NCI-H1694 (cell line): ENCODE results near the gene TTC4.
A peak's percentile ranks its signal among the peaks of the same experiment; 100 is the strongest.

ENCODE experiments used
- DNase-seq: peaks from one replicate; lab custom pipeline; 2025; lab: John Stamatoyannopoulos, UW

Gene TTC4

DNA sequence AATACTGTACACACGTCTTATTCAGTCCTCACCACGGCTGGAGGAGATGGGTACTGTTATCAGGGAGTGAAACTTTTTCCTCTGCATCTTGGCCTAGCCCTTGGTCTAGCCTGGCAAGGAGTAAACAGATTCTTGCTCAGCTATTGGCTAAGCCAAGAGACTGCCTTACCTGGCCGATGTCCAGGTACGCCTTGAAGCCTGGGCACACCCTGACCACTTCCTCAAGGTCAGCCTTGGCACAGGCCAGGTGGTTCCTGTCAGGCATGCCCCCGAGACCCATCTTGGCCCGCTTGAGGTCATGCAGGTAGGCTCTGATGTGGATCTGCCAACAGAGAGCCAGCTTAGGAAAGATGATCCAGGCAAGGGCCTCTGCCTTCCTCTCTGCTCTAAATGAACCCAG, 66.5 kb downstream of the TTC4 start:
- no peak for DNase-seq

GRCh38 chr1:54782588-54782987, 66.9 kb downstream of the TTC4 start:
- DNase-seq = no peak

- DNase-seq = no peak
These were observed 68.4 kb downstream of the TTC4 start for GRCh38 chr1:54784066-54784465.

DNA sequence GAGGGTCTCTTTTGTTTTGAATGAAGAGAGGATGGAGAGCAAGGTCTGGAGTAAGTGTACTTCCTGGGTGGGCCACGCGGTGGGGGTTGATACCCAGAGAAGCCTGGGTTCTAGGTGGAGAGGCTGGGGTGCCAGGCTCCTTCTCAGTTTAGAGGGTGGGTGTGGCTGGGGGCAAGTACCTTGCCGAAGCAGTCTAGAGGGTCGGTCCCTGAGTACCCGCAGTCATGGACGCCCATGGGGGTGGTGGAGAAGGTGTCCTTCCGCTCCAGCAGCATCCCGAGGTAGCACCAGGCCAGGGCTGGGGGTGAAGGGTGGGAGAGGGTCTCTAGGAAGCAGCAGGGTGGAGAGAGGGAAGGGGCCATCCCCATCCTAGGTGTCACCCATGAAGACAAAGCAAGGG, 71.1 kb downstream of the TTC4 start:
- DNase-seq = no peak

DNA sequence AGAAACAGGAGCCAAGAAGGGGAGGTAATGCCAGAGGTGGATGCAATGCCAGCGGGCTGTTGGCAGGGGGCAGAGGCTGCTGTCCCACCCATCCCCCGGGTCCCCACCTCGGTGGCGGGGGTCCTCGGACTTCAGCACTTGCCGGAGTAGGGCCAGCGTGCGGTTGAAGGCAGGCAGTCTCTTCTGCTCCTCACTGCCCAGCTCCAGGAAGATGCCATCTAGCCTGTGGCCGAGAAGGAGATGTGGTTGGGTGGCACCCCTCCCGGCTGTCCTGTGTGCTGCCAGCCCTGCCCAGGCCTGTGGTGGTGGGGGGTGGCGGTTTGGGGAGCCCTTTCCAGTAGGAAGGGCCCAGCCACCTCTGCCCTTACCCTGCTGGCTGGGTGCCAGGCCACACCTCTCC, 71.9 kb downstream of the TTC4 start:
- DNase-seq = no peak

DNA sequence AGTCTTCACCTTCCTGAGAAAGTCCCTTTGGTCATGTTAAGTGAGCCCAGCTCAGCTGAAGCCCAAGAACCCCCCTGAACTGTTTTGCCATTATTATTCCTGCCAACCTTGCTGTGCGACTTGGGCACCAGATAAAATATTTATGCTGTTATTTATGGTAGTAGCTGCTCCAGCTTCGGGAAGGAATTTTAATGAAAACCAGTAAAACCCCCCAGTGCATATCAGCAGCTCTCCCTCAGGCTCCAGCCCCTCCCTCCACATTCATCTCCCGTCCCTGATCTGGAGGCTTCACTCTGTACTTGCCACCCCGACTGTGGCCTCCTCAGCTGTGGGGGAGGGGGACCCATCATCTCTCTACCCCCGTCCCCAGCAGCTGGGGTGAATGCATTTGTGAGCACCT, 72.8 kb downstream of the TTC4 start:
- DNase-seq = no peak

DNA sequence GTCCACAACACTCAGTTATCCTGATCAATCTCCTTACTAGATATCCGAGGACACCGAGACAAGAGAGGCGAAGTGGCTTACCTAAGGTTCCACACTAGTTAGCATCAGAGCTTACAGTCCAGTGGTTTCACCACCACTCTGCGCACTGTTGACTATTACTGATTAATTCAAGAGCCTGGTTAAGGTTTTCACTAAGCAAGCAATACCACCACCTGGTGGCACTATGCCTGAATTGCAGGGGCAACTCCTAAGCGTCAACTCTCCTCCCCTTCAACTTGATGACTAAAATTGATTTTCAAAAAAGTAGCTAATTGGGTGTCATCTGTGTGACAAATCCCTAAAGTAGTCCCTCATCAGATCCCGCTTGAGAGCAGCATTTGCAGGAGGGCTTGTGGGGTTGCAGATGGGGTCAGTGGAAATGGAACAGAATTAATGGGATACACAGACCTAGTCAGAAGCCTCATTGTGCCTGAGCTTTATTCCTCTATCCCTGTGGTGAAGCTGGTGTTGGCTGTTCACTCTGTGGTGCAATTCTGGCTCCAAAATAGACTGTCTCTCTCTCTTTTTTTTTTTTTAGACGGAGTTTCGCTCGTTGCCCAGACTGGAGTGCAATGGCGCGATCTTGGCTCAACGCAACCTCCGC, 76.3 kb downstream of the TTC4 start:
- peak; percentile 71 for DNase-seq
